AG09309 (cell line): ENCODE data around the gene PPP2R5A.

Experiments used
- DNase-seq: peaks from one replicate; pipeline ENCODE4 v3.0.0-alpha.2; 2010; ENCODE audit warnings: low read depth
- H3K4me3 ChIP-seq: 2 replicates; pipeline ENCODE4 v1.5.1; 2011; ENCODE audit warnings: mild to moderate bottlenecking, low read depth, low read length, moderate library complexity; ENCODE audit not compliant: control insufficient read depth
- CTCF ChIP-seq: IDR thresholded peaks from 2 replicates; pipeline ENCODE4 v1.5.1; 2011; ENCODE audit warnings: mild to moderate bottlenecking, low read depth, low read length, inconsistent platforms; ENCODE audit not compliant: insufficient read depth, control insufficient read depth; ENCODE audit errors: missing control alignments

Gene PPP2R5A

GRCh38 chr1:212359794-212360479, 74.7 kb downstream of the PPP2R5A start:
- H3K4me3 ChIP-seq, result no peak overlapping the region
- DNase-seq, result no peak
- TF ChIP-seq CTCF, result no peak

GRCh38 chr1:212364985-212365384, 79.8 kb downstream of the PPP2R5A start:
- DNase-seq, result no peak
- TF ChIP-seq CTCF, result no peak
- H3K4me3 ChIP-seq, result no peak overlapping the region

GRCh38 chr1:212366901-212367300, 81.7 kb downstream of the PPP2R5A start:
- H3K4me3 ChIP-seq, result no peak overlapping the region
- TF ChIP-seq CTCF, result no peak
- DNase-seq, result peak; percentile 13

GRCh38 chr1:212367474-212368072, 82.4 kb downstream of the PPP2R5A start:
- H3K4me3 ChIP-seq, result no peak overlapping the region
- no peak for DNase-seq
- TF ChIP-seq CTCF, result no peak

DNA sequence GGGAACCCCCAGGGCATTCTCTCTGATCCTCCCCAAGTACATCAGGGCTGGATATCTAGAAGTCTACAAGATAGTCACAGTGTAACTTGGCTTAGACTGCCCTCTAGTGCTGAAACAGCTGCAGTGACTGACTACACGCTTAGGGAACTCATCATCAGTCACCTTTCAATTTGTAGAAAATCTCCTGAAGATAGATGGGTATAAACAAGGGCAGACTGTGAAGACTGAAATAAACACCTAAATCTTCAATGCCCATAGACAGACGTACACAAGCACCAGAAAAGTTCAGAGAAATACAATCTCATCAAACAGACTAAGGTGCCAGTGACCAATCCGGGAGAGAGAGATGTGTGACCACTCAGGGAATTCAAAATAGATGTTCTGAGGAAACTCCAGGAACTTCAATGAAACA, 82.9 kb downstream of the PPP2R5A start:
- H3K4me3 ChIP-seq, result no peak overlapping the region
- TF ChIP-seq CTCF, result peak; percentile 93
- DNase-seq, result peak; percentile 43

- no peak overlapping the region for H3K4me3 ChIP-seq
- no peak for TF ChIP-seq CTCF
- no peak for DNase-seq
Measured at GRCh38 chr1:212375986-212376385, 90.8 kb downstream of the PPP2R5A start.
